Astrocyte (in vitro differentiated cells and primary cell): ENCODE measurements around the gene DCANP1. TPM values are rescaled to one million over a fixed set of nuclear protein-coding genes. Genes with fewer than 3 reads are reported as not detected.

ENCODE experiments used
- DNase-seq: peaks from one replicate; pipeline ENCODE4 v3.0.0-alpha.2; 2010; ENCODE audit warnings: low read depth
- FAIRE-seq: peaks from 2 replicates; lab custom pipeline; 2011; peaks lifted over from hg19 to GRCh38; lab: Jason Lieb, UNC
- H2AFZ ChIP-seq: 2 replicates; pipeline ENCODE4 v1.6.0; 2012; ENCODE audit warnings: low read depth, low read length, inconsistent platforms
- H3K27ac ChIP-seq: 2 replicates; pipeline ENCODE4 v1.5.1; 2011; ENCODE audit warnings: low read depth, low read length, inconsistent platforms
- H3K27me3 ChIP-seq: 2 replicates; pipeline ENCODE4 v1.6.0; 2011; ENCODE audit warnings: low read length, inconsistent platforms; ENCODE audit not compliant: insufficient read depth
- H3K36me3 ChIP-seq: 2 replicates; pipeline ENCODE4 v1.5.1; 2011; ENCODE audit warnings: low read length, inconsistent platforms; ENCODE audit not compliant: insufficient read depth
- H3K4me1 ChIP-seq: 2 replicates; pipeline ENCODE4 v1.5.1; 2011; ENCODE audit warnings: low read length, inconsistent platforms; ENCODE audit not compliant: insufficient read depth
- H3K4me2 ChIP-seq: 2 replicates; pipeline ENCODE4 v1.6.0; 2012; ENCODE audit warnings: low read length, inconsistent platforms
- H3K4me3 ChIP-seq: 2 replicates; pipeline ENCODE4 v1.5.1; 2011; ENCODE audit warnings: low read depth, mild to moderate bottlenecking, low read length, inconsistent platforms; ENCODE audit not compliant: insufficient read depth
- H3K79me2 ChIP-seq: 2 replicates; pipeline ENCODE4 v1.6.0; 2012; ENCODE audit warnings: mild to moderate bottlenecking, low read length, inconsistent platforms; ENCODE audit not compliant: insufficient read depth
- H3K9ac ChIP-seq: 2 replicates; pipeline ENCODE4 v1.6.0; 2012; ENCODE audit warnings: mild to moderate bottlenecking, low read length, inconsistent platforms
- H3K9me3 ChIP-seq: 2 replicates; pipeline ENCODE4 v1.5.1; 2012; ENCODE audit warnings: low read depth, mild to moderate bottlenecking, low read length, inconsistent platforms; ENCODE audit not compliant: insufficient read depth
- H4K20me1 ChIP-seq: 2 replicates; pipeline ENCODE4 v1.6.0; 2012; ENCODE audit warnings: low read length, inconsistent platforms; ENCODE audit not compliant: insufficient read depth
- H3K27ac Mint-ChIP-seq: one replicate; pipeline ENCODE4 v1.8.0; 2021; ENCODE audit warnings: mild to moderate bottlenecking, mixed read lengths; ENCODE audit not compliant: unreplicated experiment
- H3K27me3 Mint-ChIP-seq: one replicate; pipeline ENCODE4 v1.8.0; 2021; ENCODE audit warnings: low read depth, mixed read lengths; ENCODE audit not compliant: unreplicated experiment
- H3K36me3 Mint-ChIP-seq: one replicate; pipeline ENCODE4 v1.8.0; 2021; ENCODE audit warnings: low read depth, mixed read lengths; ENCODE audit not compliant: unreplicated experiment
- H3K4me1 Mint-ChIP-seq: one replicate; pipeline ENCODE4 v1.8.0; 2021; ENCODE audit warnings: low read depth, mixed read lengths; ENCODE audit not compliant: unreplicated experiment
- H3K4me3 Mint-ChIP-seq: one replicate; pipeline ENCODE4 v1.8.0; 2021; ENCODE audit warnings: mild to moderate bottlenecking, moderate library complexity, mixed read lengths; ENCODE audit not compliant: unreplicated experiment
- H3K9me3 Mint-ChIP-seq: one replicate; pipeline ENCODE4 v1.8.0; 2021; ENCODE audit warnings: mild to moderate bottlenecking, mixed read lengths; ENCODE audit not compliant: unreplicated experiment
- EZH2 ChIP-seq: IDR thresholded peaks from 2 replicates; pipeline ENCODE4 v1.6.1; 2012; ENCODE audit warnings: mild to moderate bottlenecking, low read length, inconsistent platforms; ENCODE audit not compliant: insufficient read depth
- total RNA-seq: library from RNA; stranded (reverse); gene quantifications from 2 replicates; pipeline ENCODE4 v1.2.1, GENCODE V29; 2021
- TF ChIP-seq, protein P1 (sequence below): IDR thresholded peaks from 2 replicates; pipeline ENCODE4 v1.5.1; 2011; ENCODE audit warnings: low read depth, mild to moderate bottlenecking, inconsistent platforms, low read length, moderate library complexity; ENCODE audit not compliant: insufficient read depth

Gene DCANP1
- total RNA-seq, 1 donor from 2014 or later, result not detected

DNA sequence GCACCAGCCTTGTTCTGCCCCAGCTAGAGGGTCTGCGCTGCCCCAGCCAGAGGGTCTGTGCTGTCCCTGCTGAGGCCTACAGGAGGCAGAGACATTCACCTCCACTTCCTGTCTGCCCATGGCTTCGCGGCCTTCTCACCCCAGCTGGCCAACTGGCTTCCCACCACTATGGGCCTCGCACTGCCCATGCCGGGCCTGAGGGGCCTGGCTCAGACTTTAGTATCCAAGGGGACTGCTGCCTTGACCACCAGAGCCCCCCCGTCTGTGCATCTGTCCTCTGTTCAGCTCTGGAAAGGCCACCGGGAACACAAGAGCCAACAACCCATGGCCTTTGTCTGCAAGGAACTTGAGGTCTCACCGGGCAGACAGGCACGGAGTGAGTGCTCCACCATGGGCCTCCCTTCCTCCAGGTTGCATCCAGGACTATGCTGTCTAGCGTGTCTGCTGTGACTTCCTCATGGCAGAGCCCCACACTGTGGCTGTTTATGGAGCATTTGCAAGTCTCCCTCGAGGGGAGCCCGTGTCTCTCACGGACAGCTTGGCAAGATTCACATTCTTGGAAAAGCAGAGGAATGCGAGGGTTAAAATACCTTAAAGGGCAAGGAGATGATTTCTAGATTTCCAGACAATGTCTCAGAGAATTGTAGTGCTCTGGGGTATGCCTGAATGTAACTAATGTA, 1.7 kb downstream of the DCANP1 start:
- no peak overlapping the region for H3K27ac ChIP-seq
- Mint-ChIP-seq H3K27ac (peak overlapping the region; percentile 43), H3K27me3 (peaks cover 8% of the 10 kb centered on the region), H3K9me3 (peaks cover 4% of the 10 kb centered on the region), H3K4me1 (peaks cover 24% of the 10 kb centered on the region), H3K36me3 (no peaks in the 10 kb centered on the region), H3K4me3 (no peak overlapping the region)
- no peak overlapping the region for H2AFZ ChIP-seq
- H3K4me2 ChIP-seq, result no peak overlapping the region
- no peaks in the 10 kb centered on the region for H4K20me1 ChIP-seq
- no peaks in the 10 kb centered on the region for H3K36me3 ChIP-seq
- DNase-seq (no peak), FAIRE-seq (no peak)
- no peaks in the 10 kb centered on the region for H3K79me2 ChIP-seq
- peaks cover 20% of the 10 kb centered on the region for H3K27me3 ChIP-seq
- H3K9ac ChIP-seq, result no peak overlapping the region
- H3K4me3 ChIP-seq, result no peak overlapping the region
- TF ChIP-seq EZH2, result no peak
- TF ChIP-seq, protein P1, sequence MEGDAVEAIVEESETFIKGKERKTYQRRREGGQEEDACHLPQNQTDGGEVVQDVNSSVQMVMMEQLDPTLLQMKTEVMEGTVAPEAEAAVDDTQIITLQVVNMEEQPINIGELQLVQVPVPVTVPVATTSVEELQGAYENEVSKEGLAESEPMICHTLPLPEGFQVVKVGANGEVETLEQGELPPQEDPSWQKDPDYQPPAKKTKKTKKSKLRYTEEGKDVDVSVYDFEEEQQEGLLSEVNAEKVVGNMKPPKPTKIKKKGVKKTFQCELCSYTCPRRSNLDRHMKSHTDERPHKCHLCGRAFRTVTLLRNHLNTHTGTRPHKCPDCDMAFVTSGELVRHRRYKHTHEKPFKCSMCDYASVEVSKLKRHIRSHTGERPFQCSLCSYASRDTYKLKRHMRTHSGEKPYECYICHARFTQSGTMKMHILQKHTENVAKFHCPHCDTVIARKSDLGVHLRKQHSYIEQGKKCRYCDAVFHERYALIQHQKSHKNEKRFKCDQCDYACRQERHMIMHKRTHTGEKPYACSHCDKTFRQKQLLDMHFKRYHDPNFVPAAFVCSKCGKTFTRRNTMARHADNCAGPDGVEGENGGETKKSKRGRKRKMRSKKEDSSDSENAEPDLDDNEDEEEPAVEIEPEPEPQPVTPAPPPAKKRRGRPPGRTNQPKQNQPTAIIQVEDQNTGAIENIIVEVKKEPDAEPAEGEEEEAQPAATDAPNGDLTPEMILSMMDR, result no peak
- H3K4me1 ChIP-seq, result peaks cover 6% of the 10 kb centered on the region
- H3K9me3 ChIP-seq, result peaks cover 2% of the 10 kb centered on the region

DNA sequence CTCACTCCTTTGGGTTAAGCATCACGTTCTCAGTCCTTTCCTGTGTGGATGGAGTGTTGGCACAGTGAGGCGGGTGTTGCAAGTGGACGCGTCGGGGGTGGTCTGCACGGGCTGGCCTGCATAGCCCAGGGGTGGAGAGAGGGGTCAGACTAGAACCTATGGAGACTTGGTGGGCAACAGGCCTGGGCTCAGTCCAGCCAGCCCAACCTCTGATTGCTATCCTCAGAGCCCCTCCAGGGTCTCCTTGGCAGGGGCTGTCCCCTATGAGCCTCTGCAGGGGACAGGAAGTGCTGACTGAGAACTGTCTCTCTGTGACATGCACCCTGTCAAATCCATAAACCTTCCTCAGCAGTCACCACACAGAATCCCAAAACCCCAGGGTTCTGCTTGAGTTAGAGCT, 2.3 kb downstream of the DCANP1 start:
- Histone ChIP-seq H2AFZ (no peak overlapping the region), H3K9me3 (peaks cover 2% of the 10 kb centered on the region), H4K20me1 (no peaks in the 10 kb centered on the region), H3K79me2 (no peaks in the 10 kb centered on the region), H3K9ac (no peak overlapping the region), H3K27me3 (peaks cover 15% of the 10 kb centered on the region), H3K4me3 (no peak overlapping the region), H3K27ac (no peak overlapping the region), H3K4me2 (no peak overlapping the region), H3K36me3 (no peaks in the 10 kb centered on the region), H3K4me1 (peaks cover 6% of the 10 kb centered on the region)
- Mint-ChIP-seq H3K4me3 (no peak overlapping the region), H3K27me3 (peaks cover 3% of the 10 kb centered on the region), H3K27ac (no peak overlapping the region), H3K9me3 (peaks cover 2% of the 10 kb centered on the region), H3K36me3 (no peaks in the 10 kb centered on the region), H3K4me1 (peaks cover 24% of the 10 kb centered on the region)
- DNase-seq, result no peak
- no peak for FAIRE-seq
- TF ChIP-seq, protein P1, result no peak
- TF ChIP-seq EZH2, result no peak

DNA sequence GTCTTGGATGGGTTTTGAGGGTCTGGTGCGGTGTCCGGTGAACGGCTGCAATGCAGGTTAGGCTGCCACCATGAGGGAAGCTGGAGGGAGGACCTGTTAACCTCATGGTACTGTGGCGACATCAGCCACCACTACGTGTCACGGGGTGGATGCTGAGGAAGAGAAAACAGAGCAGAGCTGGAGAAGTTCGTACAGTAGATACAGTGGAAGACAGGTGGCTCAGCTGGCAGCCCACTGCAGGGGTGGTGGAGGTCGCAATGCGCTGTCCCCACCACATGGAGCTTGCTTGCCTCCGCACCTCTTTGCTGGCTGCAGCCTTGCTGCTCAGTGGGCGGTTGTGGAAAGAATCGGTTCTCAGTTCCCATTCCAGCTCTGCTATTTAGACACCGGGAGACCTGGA, 2.8 kb downstream of the DCANP1 start:
- no peak for TF ChIP-seq EZH2
- TF ChIP-seq, protein P1, result no peak
- H3K27me3 ChIP-seq, result peaks cover 11% of the 10 kb centered on the region
- Mint-ChIP-seq H3K36me3 (no peaks in the 10 kb centered on the region), H3K27me3 (peaks cover 2% of the 10 kb centered on the region), H3K4me1 (peaks cover 24% of the 10 kb centered on the region), H3K27ac (no peak overlapping the region), H3K9me3 (peaks cover 2% of the 10 kb centered on the region), H3K4me3 (no peak overlapping the region)
- peaks cover 2% of the 10 kb centered on the region for H3K9me3 ChIP-seq
- H3K4me2 ChIP-seq, result no peak overlapping the region
- H4K20me1 ChIP-seq, result no peaks in the 10 kb centered on the region
- no peak overlapping the region for H3K9ac ChIP-seq
- H2AFZ ChIP-seq, result no peak overlapping the region
- FAIRE-seq, result no peak
- H3K4me1 ChIP-seq, result peaks cover 6% of the 10 kb centered on the region
- no peaks in the 10 kb centered on the region for H3K79me2 ChIP-seq
- no peak overlapping the region for H3K27ac ChIP-seq
- H3K4me3 ChIP-seq, result no peak overlapping the region
- no peak for DNase-seq
- H3K36me3 ChIP-seq, result no peaks in the 10 kb centered on the region
